ENCODE data around the gene PSMA3. TPM values are rescaled to one million over a fixed set of nuclear protein-coding genes. Genes with fewer than 3 reads are reported as not detected.

The PSMA3 gene
- total RNA-seq, 1 experiment from 2014 or later, result 203 TPM

DNA sequence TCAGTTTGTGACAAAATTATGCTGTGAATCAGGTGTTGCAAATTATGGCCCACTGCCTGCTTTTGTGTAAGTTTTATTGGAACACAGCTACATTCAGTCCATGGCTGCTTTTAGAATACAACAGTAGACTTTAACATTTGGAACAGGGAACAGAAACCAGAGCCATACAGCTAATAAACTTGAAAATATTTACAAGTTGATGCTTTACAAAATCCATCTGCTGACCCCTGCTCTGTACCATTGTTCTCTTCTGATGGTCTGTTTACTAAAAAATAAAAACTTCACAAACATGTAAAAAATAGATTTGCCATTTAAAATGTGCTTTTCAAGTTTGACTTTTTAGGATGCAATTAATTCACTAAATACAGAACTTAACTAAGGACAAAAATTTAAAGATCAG is 20.8 kb downstream of the PSMA3 start:
- intact Hi-C loops (cut with micrococcal nuclease), result no loop called here
- H3K4me3 Mint-ChIP-seq (ENCODE audit: unreplicated experiment), result no peak overlapping the region
- ChIA-PET CTCF (no interaction called here), POLR2A (interaction anchor here (1.0 to 8.6 kb wide), 6 partner anchors 9 to 162 kb away, joined by 3 to 52 read pairs (median 10); partner anchors contain the start of genes ARID4A, KIAA0586, PSMA3 and TIMM9)
- no peak for DNase-seq (ENCODE audit: unreplicated experiment)
- TF ChIP-seq, protein P1, sequence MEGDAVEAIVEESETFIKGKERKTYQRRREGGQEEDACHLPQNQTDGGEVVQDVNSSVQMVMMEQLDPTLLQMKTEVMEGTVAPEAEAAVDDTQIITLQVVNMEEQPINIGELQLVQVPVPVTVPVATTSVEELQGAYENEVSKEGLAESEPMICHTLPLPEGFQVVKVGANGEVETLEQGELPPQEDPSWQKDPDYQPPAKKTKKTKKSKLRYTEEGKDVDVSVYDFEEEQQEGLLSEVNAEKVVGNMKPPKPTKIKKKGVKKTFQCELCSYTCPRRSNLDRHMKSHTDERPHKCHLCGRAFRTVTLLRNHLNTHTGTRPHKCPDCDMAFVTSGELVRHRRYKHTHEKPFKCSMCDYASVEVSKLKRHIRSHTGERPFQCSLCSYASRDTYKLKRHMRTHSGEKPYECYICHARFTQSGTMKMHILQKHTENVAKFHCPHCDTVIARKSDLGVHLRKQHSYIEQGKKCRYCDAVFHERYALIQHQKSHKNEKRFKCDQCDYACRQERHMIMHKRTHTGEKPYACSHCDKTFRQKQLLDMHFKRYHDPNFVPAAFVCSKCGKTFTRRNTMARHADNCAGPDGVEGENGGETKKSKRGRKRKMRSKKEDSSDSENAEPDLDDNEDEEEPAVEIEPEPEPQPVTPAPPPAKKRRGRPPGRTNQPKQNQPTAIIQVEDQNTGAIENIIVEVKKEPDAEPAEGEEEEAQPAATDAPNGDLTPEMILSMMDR (IDR thresholded peaks at IDR 0.05; ENCODE audit: unreplicated experiment), result no peak
- H3K36me3 Mint-ChIP-seq (ENCODE audit: insufficient read depth, unreplicated experiment), result peaks cover 100% of the 10 kb centered on the region
- peak overlapping the region; percentile 63 for H3K27ac Mint-ChIP-seq (ENCODE audit: low read depth, unreplicated experiment)
- H3K4me1 Mint-ChIP-seq (ENCODE audit: insufficient read depth, unreplicated experiment), result peaks cover 4% of the 10 kb centered on the region
- H3K27me3 Mint-ChIP-seq (ENCODE audit: insufficient read depth, unreplicated experiment), result no peaks in the 10 kb centered on the region
- BruUV-seq (replicated peaks), result no TSS peak
- no peaks in the 10 kb centered on the region for H3K9me3 Mint-ChIP-seq (ENCODE audit: unreplicated experiment)

DNA sequence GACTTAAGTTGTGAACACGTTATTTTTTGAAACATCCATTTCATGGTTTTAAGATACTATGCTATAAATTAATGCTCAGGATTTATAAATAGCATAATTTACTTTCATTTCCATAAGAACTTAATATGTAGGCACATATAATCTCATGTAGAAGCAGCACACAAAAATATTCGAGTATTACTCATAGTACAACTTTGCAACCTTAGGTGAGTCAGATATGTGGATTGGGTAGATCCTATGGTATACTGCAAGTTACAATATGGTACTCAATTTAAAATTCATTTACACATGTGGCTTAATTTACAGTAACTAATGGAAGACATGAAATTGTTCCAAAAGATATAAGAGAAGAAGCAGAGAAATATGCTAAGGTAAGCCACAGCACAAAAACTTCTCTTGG is 26.0 kb downstream of the PSMA3 start:
- no TSS peak for BruUV-seq (replicated peaks)
- H3K36me3 Mint-ChIP-seq (ENCODE audit: insufficient read depth, unreplicated experiment), result peaks cover 100% of the 10 kb centered on the region

DNA sequence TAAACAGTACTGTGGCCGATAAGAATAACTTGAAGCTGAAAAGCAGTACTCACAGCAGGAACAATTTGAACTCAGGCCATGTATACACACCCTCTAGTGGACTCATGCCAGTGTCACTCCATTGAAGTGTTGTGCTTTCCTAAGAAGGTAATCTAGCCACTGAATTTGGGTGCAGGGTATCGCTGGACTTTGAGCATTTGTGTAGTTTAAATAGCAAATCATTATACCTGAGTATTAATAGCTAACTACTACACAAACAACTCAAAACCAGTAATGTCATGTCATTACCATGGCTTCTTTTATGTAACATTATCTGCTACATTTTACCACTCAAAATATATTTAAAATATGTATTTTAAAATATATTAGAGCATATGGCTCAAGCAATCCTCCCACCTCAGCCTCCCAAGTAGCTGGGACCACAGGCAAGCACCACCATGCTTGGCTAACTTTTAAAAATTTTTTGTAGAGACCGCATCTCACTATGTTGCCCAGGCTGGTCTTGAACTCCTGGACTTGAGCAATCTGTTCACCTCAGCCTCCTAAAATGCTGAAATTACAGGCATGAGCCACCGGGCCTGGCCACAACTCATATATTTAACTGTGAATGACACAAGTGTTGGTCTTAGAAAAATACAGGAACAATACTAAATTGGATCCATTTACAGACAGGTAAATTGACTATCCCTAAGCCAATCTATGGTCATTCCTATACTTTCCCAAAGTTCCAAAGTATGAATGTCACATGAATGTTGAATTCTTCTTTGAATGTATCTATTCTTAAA is 28.1 kb downstream of the PSMA3 start:
- H3K36me3 Mint-ChIP-seq (ENCODE audit: insufficient read depth, unreplicated experiment), result peaks cover 88% of the 10 kb centered on the region
- ChIA-PET POLR2A (interaction anchor here (0.9 to 5.1 kb wide), 7 partner anchors 9 to 40 kb away, joined by 3 to 43 read pairs (median 4); partner anchors contain the start of gene ARID4A), CTCF (interaction anchor here (0.6 to 1.2 kb wide), 4 partner anchors 9 to 162 kb away, joined by 3 to 5 read pairs (median 4); no protein-coding TSS in a partner anchor)
- peaks cover 16% of the 10 kb centered on the region for H3K4me1 Mint-ChIP-seq (ENCODE audit: insufficient read depth, unreplicated experiment)
- no peaks in the 10 kb centered on the region for H3K9me3 Mint-ChIP-seq (ENCODE audit: unreplicated experiment)
- no peak overlapping the region for H3K4me3 Mint-ChIP-seq (ENCODE audit: unreplicated experiment)
- no peak overlapping the region for H3K27ac Mint-ChIP-seq (ENCODE audit: low read depth, unreplicated experiment)
- peak; percentile 34 for DNase-seq (ENCODE audit: unreplicated experiment)
- no peaks in the 10 kb centered on the region for H3K27me3 Mint-ChIP-seq (ENCODE audit: insufficient read depth, unreplicated experiment)
- TF ChIP-seq, protein P1 (IDR thresholded peaks at IDR 0.05; ENCODE audit: unreplicated experiment), result no peak
- intact Hi-C loops (cut with micrococcal nuclease), result no loop called here
- BruUV-seq (replicated peaks), result no TSS peak

More for the DNA sequence above, 26.0 kb downstream of the PSMA3 start:
- Mint-ChIP-seq H3K27me3 (ENCODE audit: insufficient read depth, unreplicated experiment) (no peaks in the 10 kb centered on the region), H3K4me3 (ENCODE audit: unreplicated experiment) (no peak overlapping the region), H3K27ac (ENCODE audit: low read depth, unreplicated experiment) (no peak overlapping the region), H3K9me3 (ENCODE audit: unreplicated experiment) (no peaks in the 10 kb centered on the region), H3K4me1 (ENCODE audit: insufficient read depth, unreplicated experiment) (peaks cover 14% of the 10 kb centered on the region)
- peak; percentile 15 for DNase-seq (ENCODE audit: unreplicated experiment)
- TF ChIP-seq, protein P1 (IDR thresholded peaks at IDR 0.05; ENCODE audit: unreplicated experiment), result no peak
- CTCF ChIA-PET, result interaction anchor here (1.0 kb wide), 1 partner anchor 24 kb away, joined by 3 read pairs; no protein-coding TSS in a partner anchor
- POLR2A ChIA-PET, result interaction anchor here (0.9 to 3.9 kb wide), 2 partner anchors 26 to 27 kb away, joined by 4 to 19 read pairs; partner anchors contain the start of genes ARID4A and PSMA3
- intact Hi-C loops (cut with micrococcal nuclease), result no loop called here

DNA sequence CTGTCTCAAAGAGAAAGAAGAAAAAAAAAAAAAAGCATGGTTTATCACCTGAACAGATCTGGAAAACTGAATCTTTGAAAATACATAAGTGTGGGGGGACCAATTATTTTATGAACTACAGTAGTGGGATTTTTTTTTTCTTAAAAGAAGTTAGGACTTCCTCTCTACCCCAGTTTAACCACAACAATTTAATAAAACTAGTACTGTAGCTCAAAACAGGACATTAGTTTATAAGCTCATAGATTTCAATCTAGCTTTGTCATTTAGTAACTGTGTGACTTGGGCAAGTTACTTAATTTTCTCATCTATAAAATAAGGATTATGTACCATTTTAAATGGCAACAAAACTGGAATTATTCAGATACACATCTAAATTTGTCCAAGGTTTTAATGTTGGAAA is 30.2 kb downstream of the PSMA3 start:
- H3K9me3 Mint-ChIP-seq (ENCODE audit: unreplicated experiment), result no peaks in the 10 kb centered on the region
- no peak overlapping the region for H3K4me3 Mint-ChIP-seq (ENCODE audit: unreplicated experiment)
- BruUV-seq (replicated peaks), result no TSS peak
- H3K36me3 Mint-ChIP-seq (ENCODE audit: insufficient read depth, unreplicated experiment), result peaks cover 88% of the 10 kb centered on the region
- no peak for DNase-seq (ENCODE audit: unreplicated experiment)
- ChIA-PET POLR2A (interaction anchor here (0.6 to 5.1 kb wide), 6 partner anchors 11 to 352 kb away, joined by 4 to 43 read pairs (median 4); partner anchors contain the start of genes ARID4A and PSMA3), CTCF (interaction anchor here (0.6 kb wide), 1 partner anchor 12 kb away, joined by 3 read pairs; no protein-coding TSS in a partner anchor)
- H3K27ac Mint-ChIP-seq (ENCODE audit: low read depth, unreplicated experiment), result no peak overlapping the region
- H3K4me1 Mint-ChIP-seq (ENCODE audit: insufficient read depth, unreplicated experiment), result peaks cover 21% of the 10 kb centered on the region
- no peaks in the 10 kb centered on the region for H3K27me3 Mint-ChIP-seq (ENCODE audit: insufficient read depth, unreplicated experiment)
- intact Hi-C loops (cut with micrococcal nuclease), result no loop called here
- TF ChIP-seq, protein P1 (IDR thresholded peaks at IDR 0.05; ENCODE audit: unreplicated experiment), result no peak
